ENCODE data around the gene CCKAR.

Gene CCKAR

GRCh38 chr4:26458157-26458561 is 32.1 kb downstream of the CCKAR start:
- DNase-seq = no peak

GRCh38 chr4:26457412-26457811 is 32.9 kb downstream of the CCKAR start:
- DNase-seq = no peak

GRCh38 chr4:26455571-26455970 is 34.7 kb downstream of the CCKAR start:
- DNase-seq = no peak

- no peak for DNase-seq
These were observed 35.3 kb downstream of the CCKAR start for GRCh38 chr4:26454961-26455360.

- no peak for DNase-seq
These were observed 37.4 kb downstream of the CCKAR start for GRCh38 chr4:26452565-26453531.

GRCh38 chr4:26451597-26451996 is 38.7 kb downstream of the CCKAR start:
- no peak for DNase-seq

GRCh38 chr4:26450418-26450817 is 39.9 kb downstream of the CCKAR start:
- DNase-seq = no peak

GRCh38 chr4:26447378-26447777 is 42.9 kb downstream of the CCKAR start:
- no peak for DNase-seq

GRCh38 chr4:26441771-26442170 is 48.5 kb downstream of the CCKAR start:
- no peak for DNase-seq

GRCh38 chr4:26441102-26441501 is 49.2 kb downstream of the CCKAR start:
- DNase-seq = no peak

- DNase-seq = no peak
These were observed 56.1 kb downstream of the CCKAR start for GRCh38 chr4:26434030-26434639.

GRCh38 chr4:26433556-26433955 is 56.7 kb downstream of the CCKAR start:
- DNase-seq = no peak

- DNase-seq = no peak
These were observed 57.9 kb downstream of the CCKAR start for GRCh38 chr4:26432419-26432818.

GRCh38 chr4:26431461-26432180 is 58.7 kb downstream of the CCKAR start:
- DNase-seq = no peak

Data from activated naive CD4-positive, alpha-beta T cell (primary cell).